Measurements from ENCODE around the gene GPR21. TPM values are rescaled to one million over a fixed set of nuclear protein-coding genes. Genes with fewer than 3 reads are reported as not detected.

Gene GPR21
- total RNA-seq, 2 experiments from 2014 or later, result 0.65 TPM; not detected in 1

GRCh38 chr9:123028973-123029372 is 4.5 kb upstream of the GPR21 start:
- POLR2A ChIA-PET, result interaction anchor here (0.6 kb wide), 1 partner anchor 8 kb away, joined by 6 read pairs; no protein-coding TSS in a partner anchor
- CTCF ChIA-PET, result no interaction called here

GRCh38 chr9:123031963-123032362 is 1.5 kb upstream of the GPR21 start:
- ChIA-PET POLR2A (no interaction called here), CTCF (no interaction called here)

- ChIA-PET CTCF (no interaction called here), POLR2A (no interaction called here)
Measured at GRCh38 chr9:123033864-123034601, 566 bp downstream of the GPR21 start.

- CTCF ChIA-PET, result no interaction called here
- POLR2A ChIA-PET, result no interaction called here
Measured at GRCh38 chr9:123034881-123035510, 1.5 kb downstream of the GPR21 start.

- CTCF ChIA-PET, result no interaction called here
- POLR2A ChIA-PET, result no interaction called here
Measured at GRCh38 chr9:123035791-123036190, 2.3 kb downstream of the GPR21 start.

- ChIA-PET POLR2A (no interaction called here), CTCF (interaction anchor here (1.1 kb wide), 1 partner anchor 31 kb away, joined by 3 read pairs; no protein-coding TSS in a partner anchor)
Measured at GRCh38 chr9:123036893-123037545, 3.6 kb downstream of the GPR21 start.

GRCh38 chr9:123039617-123040219 is 6.3 kb downstream of the GPR21 start:
- POLR2A ChIA-PET, result no interaction called here
- CTCF ChIA-PET, result no interaction called here

GRCh38 chr9:123040801-123041200 is 7.3 kb downstream of the GPR21 start:
- POLR2A ChIA-PET, result no interaction called here
- CTCF ChIA-PET, result no interaction called here

GRCh38 chr9:123041489-123041888 is 8.0 kb downstream of the GPR21 start:
- POLR2A ChIA-PET, result no interaction called here
- CTCF ChIA-PET, result no interaction called here

- POLR2A ChIA-PET, result no interaction called here
Measured at GRCh38 chr9:123043081-123043939, 9.8 kb downstream of the GPR21 start.

GRCh38 chr9:123044586-123044985 is 11.1 kb downstream of the GPR21 start:
- CTCF ChIA-PET, result no interaction called here

More at GRCh38 chr9:123043081-123043939, 9.8 kb downstream of the GPR21 start:
- CTCF ChIA-PET, result interaction anchor here (0.6 kb wide), 1 partner anchor 652 kb away, joined by 3 read pairs; no protein-coding TSS in a partner anchor

GRCh38 chr9:123046406-123047195 is 13.1 kb downstream of the GPR21 start:
- POLR2A ChIA-PET, result no interaction called here

More at GRCh38 chr9:123044586-123044985, 11.1 kb downstream of the GPR21 start:
- POLR2A ChIA-PET, result no interaction called here

GRCh38 chr9:123048748-123049147 is 15.3 kb downstream of the GPR21 start:
- ChIA-PET POLR2A (no interaction called here), CTCF (no interaction called here)

More at GRCh38 chr9:123046406-123047195, 13.1 kb downstream of the GPR21 start:
- CTCF ChIA-PET, result no interaction called here

GRCh38 chr9:123049589-123050222 is 16.2 kb downstream of the GPR21 start:
- CTCF ChIA-PET, result no interaction called here
- POLR2A ChIA-PET, result no interaction called here

- ChIA-PET CTCF (no interaction called here), POLR2A (no interaction called here)
Measured at GRCh38 chr9:123053046-123053445, 19.6 kb downstream of the GPR21 start.

GRCh38 chr9:123053711-123054110 is 20.2 kb downstream of the GPR21 start:
- POLR2A ChIA-PET, result interaction anchor here (0.6 kb wide), 1 partner anchor 252 kb away, joined by 6 read pairs; no protein-coding TSS in a partner anchor
- CTCF ChIA-PET, result no interaction called here

- POLR2A ChIA-PET, result no interaction called here
- CTCF ChIA-PET, result no interaction called here
Measured at GRCh38 chr9:123058834-123059233, 25.4 kb downstream of the GPR21 start.

- ChIA-PET CTCF (no interaction called here), POLR2A (no interaction called here)
Measured at GRCh38 chr9:123059472-123060220, 26.2 kb downstream of the GPR21 start.

Data from activated CD8-positive, alpha-beta memory T cell treated with anti-CD3 and anti-CD28 coated beads for 36 hours (primary cell).